DMS114 treated with DMSO at 0.1 percent for 48 hours (cell line): ENCODE measurements around the gene FHOD3.

ENCODE experiments used
- DNase-seq: peaks from one replicate; lab custom pipeline; 2025; ENCODE audit not compliant: unreplicated experiment; lab: John Stamatoyannopoulos, UW

Gene FHOD3

DNA sequence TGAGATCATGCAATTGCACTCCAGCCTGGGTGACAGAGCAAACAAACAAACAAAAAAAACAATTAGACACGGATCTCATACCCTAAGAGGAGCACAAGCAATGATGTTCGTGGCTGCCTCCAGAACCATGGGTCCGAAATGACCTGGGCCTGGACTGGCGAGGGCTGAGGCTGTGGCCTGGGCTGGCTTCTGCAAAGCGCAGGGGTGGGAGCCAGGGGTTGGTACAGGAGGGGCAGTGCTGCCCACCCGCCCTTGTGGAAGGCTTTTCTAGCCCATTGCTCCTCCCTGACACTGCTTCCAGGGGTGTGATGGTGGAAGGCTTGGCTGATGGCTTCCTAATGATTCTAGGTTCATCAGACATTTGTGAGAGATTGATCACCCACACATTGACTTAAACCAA lies 167.8 kb downstream of the FHOD3 start:
- DNase-seq, result no peak

DNA sequence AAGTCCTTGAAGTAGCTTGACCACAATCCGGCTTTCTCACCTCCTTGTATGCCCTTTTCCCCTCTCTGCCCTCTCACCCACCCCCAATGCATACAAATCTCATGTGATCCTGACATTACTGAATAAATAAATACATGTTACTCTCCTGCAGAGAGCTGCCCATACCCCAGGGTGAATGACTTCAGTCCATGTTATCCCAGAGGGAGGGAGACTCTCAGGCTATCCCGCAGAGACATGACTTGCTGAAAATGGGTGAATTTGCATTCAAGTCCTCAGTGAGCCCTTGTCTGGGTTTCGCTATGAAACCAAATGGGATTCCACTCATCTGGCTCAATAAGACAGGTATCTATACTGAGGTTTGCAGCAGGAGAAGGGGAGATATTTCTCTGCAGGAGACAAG lies 168.5 kb downstream of the FHOD3 start:
- DNase-seq, result no peak

DNA sequence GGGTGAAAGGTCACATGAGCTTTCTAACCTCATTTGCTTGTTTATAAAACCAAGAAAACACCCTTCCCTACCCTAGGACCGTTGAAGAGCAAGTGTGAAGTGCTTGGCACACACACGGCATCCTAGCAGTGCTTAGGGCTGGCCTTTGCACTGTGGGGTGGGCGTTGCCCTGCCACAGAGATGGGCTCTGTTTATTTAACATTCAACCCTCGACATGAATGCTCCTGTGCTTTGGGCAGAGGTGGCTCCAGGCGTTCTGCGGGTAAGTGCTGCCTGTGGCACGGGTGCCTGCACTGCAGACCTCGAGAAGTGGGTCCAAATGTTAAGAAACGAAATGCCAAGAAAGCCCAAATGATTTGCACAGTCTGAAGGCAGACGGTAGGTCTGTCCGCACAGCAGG lies 170.1 kb downstream of the FHOD3 start:
- no peak for DNase-seq

DNA sequence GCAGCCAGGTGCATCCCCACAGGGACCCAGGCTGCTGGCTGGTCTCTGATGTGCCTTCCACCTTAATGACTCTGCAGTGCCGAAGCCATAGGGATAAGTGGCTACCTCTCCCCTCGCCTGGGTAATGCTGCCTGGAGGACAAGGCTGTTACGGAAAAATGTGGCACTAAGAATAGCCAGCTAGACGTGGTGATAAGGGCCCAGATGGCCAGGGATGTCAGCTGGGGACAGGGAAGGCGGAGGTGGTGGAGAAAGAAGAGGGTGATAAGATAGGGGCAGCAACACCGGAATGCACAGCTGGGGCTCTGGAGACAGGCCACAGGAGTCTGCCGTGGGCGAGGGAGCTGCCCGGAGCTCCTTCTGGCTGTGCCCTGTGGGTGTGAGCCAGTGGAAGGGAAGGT lies 170.6 kb downstream of the FHOD3 start:
- no peak for DNase-seq

DNA sequence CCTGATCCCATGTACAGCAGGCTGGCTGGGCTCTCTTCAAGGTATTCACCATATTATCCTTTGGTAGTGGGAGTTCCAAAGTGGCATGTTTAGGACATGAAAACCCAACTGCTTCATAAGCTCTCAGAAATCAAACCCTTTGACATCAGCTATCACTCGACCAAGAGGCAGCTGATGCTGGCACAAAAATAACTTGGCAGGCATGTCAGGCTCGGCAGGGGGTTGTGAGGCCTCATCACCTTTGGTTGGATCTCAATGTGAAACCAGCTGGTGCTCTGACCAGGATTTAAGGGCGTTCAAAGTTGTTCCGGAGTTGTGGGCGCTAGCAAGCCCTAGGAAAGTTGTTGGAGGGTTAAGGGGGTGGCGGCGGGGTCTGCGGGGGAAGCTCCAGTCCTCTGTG lies 171.9 kb downstream of the FHOD3 start:
- DNase-seq, result no peak

DNA sequence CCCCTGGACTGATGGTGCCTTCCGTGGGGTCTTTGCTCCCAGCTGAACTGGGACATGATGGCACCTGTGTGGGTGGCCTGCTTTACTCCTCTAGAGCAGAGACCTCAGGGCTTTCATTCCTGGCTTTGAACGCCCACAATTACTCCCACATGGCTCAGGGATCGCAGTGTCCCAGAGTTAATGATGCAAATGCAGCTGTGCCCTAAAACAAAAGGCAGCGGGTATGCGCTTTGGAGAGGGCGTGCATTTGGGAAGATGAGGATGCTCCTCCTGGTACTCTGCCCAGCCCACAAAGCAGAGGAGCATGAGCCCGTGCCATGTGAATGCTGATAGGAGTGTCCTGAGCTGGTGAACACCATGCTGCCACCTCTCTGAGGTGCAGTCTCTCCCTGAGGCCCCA lies 173.4 kb downstream of the FHOD3 start:
- no peak for DNase-seq

DNA sequence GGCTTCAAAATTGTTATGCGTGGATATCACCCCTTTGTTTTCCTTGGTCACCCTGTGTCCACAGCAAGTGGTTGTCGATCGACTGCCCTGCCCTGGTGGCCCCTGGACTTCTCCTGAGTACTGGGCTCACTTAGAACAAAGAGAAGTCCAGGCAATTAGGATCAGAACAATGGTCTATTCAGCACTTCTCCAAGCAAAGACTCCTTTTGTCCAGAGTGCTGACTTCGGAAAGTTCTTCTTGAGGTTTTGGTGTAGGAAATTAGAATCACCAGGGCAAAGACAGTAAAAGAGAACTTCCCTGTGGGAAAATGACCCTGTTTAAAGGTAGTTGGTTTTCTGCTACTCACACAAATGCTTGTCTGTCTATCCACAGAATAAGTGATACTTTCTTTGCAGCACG lies 173.9 kb downstream of the FHOD3 start:
- no peak for DNase-seq

DNA sequence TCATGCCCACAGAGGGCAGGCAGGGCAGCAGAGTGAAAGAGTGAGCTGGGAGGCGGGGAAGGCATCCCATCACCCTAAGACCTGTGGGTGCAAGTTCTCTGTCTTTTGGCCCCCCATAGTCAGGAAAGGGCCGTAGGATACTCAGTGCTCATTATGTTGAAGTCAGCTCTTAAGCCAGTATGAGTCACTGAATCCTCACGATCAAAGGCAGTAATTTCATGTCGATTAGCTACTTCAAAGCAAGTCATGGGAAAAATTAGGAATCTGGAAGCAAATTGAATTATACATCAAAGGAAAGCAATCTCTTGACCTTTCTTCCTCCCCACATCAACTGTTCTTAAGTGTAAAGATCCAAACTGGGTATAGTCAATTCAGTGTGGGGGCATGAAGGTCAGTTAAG lies 178.9 kb downstream of the FHOD3 start:
- DNase-seq, result no peak

DNA sequence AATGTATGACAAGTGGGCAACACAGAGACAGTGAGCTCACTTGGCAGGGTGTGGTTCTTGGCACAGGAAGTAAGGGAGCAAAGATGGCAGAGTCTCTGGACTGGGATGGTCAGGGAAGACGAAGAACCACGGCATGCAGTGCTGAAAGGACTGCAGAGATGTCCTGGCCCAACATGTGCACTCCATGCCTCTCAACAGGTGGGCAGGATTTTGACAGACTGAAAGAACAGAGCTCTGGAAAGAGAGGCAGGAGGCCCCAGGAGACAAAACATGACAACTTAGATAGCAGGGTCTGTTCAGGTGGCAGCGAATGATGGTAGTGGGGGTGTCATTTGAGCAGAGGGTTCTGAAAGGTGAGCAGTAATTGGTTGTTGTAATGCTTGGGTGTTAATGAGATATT lies 180.3 kb downstream of the FHOD3 start:
- no peak for DNase-seq

DNA sequence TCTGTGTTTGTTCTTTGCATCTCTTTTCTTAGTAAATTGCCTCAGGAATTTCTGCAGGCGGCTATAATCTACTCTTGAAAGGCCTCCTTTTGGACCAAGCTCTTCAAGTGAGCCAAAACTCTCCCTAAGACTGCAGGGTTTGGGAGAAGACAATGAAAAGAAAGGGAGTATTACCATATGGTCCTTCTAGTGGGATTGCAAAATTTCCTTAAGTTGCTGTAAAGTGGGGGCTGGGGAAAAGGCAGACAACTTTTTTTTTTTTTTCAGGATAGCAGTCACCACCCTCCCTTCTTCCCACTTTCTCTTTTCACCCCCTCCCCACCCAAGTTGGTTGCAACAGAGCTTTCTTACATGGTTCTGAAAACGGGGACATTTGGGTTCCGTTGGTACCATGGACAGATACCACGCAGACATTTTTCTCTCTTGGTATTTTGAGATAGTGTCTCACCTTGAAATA lies 183.7 kb downstream of the FHOD3 start:
- DNase-seq, result no peak

DNA sequence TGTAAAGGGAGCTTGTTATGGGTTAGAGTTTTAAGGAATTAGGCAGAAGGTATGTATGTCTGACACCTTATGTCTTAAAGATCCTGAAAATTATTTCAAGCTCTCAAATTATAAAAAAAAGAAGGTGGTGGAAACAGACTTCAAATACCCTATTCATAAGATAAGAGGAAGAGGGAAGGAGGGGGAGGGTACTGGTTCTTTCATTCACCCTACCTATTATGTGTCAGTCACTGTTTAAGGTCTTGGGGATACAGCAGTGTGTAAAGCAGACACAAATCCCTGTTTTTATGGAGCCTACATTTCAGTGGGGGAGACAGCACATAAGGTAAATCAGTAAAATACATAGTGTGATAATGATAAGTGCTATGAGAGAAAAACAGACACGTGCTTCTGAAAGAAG lies 184.4 kb downstream of the FHOD3 start:
- DNase-seq, result no peak

DNA sequence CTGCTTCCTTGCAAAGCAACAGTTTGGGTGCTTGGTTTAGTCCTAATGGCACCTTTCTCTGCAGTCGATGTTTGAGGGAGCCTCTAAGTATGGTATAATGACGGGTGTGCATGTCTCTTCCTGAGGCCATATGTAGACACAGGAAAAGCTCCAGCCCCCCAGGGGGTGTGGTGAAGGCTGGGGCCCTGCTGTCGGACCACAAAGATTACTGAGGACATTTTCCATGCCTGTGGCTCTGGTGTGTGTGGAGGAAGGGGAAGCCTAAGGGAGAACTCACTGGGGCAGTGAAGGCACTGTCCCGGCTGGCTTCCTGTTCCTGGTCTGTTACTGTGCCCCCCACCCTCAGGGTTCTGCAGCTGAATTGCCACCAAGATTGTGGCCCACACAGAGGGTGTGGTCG lies 187.1 kb downstream of the FHOD3 start:
- DNase-seq, result no peak

DNA sequence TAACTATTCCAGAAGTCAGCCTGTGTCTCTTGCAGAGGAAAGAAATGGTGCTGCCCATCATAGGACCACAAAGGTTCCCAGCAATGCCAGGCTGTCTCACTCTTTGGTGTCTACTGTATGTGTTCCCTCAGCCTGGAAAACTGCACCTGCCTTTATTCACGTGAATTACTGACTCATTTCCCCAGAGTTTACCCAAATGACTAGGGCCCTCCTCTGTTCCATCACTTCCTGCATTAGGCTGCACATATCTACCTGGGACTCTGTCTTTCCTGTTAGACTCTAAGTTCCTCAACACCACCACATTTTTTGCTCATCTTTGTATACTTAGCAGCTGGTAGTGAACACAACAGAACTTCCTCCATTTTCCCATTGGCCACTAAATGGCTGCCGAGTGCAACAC lies 188.3 kb downstream of the FHOD3 start:
- no peak for DNase-seq

DNA sequence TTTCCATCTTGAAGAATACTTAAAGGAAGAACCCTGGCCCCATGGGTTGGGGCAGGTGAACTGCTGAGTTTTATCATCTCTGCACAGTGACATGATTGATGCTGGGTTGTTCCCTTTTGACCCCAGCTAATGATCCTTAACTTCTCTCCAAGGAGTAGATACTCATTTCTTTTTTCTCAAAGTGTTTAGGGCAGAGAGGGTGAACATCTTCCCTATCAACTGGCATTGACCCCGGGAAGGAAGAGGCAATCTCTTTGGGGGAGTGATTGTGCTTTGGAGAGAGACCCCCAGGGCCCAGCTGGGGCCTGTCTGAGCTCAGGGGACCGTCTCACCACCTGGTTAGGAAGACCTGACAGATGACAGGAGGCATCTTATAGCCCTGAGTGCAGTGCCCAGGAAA lies 190.6 kb downstream of the FHOD3 start:
- no peak for DNase-seq

DNA sequence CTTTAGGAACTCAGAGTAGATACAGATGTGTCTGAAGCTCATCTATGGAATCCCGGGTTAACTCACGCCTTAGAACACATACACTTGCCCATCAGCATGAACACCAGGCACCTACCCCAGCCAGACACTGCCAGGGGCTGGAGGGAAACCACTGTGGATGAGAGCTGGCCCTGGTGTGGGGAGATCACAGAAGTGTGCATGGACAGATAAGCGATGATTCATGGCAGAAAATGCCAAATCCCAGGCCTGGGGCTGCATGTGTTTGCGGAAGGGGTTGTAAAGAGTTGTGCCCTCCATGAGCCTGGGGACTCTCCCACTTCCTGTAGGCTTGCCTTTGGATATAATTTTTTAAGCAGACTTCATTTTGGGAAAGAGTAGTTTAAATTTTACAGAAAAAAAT lies 193.4 kb downstream of the FHOD3 start:
- no peak for DNase-seq

DNA sequence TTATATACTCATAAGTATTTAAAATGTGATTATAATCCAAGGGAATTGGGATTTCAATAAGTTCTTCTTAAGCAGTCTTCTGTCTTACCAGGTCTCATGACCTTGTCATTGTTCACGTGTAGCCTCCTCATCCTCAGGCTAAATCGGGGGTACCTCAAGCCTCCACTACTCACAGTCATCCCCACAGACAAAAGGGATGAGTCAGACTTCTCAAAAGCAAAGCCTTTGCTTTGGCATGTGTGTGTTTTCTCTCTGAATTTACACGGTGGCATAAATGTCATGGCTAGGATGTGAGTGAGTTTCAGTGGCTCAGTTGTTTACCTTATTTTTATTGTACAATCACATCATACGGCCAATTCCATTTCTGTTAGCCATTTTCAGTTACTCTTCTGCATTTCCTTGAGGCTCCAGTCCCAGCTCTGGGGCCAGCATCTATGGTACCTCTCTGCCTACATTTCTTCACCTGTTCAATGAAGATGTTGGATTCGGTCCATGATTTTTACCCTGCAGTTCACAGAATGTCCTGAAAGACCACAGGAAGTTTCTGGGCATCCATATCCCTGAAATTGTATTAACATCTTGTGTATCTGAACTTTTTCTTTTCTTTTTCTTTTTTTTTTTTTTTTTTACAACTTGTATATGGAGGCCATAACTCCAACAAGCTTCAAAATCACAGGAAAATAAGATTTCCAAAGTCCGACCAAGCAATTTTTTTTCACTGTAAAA lies 195.3 kb downstream of the FHOD3 start:
- DNase-seq, result no peak

DNA sequence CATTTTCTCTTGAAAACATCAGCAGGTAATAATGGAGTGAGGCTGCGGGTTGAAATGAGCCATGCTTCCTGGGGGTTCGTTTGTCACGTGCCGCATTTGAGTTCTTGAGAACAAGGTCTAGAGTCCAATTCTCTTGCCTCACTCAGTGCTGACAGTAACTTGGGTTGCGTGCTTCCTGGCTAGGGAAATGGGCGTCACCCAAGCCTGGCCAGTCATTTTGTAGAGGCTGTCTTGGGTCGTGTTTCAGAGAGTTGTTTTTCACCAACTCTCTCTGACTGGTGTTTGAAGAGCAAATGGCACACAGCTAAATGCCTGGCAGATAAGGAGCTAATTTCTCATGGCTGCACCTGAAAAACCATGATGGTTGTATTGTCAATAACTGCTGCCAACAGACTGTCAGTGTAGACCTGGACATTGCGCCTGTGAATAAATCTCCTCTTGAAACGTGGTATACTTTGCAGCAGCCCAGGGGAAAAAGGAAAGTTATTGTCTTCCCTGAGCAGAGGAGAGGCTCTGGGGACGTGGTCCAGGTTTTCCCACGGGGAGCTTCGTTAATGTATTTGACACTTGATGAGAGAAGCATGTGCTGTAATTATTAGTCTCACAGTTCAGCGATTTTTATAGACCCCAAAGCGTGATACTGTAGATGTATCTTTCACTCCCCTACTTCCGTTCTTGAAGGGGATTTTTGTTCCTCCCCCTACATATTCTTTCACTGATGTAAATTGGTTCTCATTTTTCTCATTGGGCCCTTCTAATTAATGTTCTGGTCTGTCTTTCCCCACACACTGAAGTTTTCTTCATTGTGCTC lies 196.0 kb downstream of the FHOD3 start:
- no peak for DNase-seq

DNA sequence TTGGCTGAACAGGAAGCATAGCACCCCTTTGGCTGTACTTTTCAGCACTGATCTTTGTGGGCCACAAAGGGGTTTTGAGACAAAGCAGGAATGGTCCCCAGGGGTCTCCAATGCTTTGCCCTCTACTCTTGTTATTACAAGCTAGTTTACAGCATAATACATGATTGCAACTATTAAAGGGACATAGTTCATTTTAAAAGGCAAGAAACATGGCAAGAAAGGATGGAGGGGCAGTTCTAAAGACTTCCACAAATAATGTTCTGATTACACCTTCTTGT lies 196.6 kb downstream of the FHOD3 start:
- no peak for DNase-seq

DNA sequence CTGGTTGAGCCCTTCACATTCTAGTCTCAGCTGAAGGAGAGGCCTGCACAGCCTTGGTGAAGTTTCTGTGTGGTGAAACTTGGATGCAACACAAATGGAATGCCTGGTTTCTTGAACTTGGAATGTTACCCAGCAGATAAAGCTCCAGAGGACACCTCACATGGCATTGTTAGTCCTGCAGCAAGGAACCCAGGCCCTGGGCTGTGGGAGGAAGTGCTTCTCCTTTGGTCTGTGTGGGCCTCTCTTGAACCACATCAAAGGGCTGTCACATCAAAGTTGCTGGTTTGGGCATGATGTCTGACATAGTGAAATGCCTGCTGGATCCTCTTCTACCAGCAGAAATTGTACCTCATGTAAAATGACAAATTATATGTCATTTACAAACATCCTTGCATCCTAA lies 198.5 kb downstream of the FHOD3 start:
- no peak for DNase-seq

DNA sequence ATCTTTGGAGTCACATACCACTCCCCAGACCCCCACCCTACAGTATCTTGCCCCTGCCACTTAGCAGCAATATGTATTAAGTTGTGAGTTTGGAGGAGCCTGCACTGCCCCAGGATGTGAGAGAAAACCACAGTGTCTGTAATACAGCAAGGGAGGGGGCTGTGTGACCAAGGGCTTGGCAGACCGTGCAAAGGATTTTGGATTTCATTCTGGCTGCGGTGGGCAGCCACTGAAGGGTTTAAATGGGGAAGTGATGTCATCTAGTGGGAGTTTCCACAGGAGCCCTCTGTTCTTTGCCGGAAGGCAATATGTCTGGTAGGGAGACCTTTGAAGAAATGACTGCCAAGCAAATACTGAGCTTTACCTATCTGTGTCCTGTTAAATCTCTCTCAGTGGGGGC lies 202.4 kb downstream of the FHOD3 start:
- no peak for DNase-seq

DNA sequence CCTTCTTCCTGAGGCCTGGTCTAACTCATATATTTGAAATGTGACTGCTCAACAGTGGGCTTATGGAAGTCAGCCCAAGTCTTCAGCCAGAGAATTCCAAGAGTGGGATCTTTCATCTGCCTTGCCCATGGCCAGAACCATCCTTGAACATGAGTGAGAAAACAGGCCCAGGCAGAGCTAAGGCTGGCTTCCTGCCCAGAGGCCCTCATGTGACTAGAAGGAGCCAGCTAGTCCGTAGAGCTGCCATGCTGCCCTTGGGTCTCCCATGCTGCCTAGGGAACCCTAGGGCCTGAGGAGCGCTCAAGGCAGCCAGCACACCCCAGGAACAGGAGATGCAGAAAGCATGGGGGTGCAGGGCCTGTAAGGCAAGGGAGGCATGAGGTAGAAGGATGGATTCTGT lies 203.6 kb downstream of the FHOD3 start:
- DNase-seq, result no peak

DNA sequence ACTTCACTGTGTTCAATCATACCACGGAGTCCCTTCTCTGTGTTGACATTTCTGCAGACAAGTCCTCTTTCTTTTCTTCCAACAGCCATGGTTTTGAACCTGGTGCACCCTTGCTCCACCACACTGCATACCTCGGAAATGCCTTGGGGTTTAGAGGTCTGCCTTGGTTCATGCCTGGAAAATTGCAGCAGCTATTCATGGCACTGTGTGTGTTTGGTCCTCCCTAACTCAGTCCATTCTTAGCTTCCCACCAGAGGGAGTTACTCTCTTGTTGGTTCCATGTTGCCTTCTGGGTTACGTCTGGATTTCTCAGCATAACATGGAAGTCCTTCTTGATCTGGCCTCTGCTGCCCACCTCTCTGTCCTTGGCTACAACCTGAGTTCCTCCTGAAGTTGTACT lies 206.0 kb downstream of the FHOD3 start:
- DNase-seq, result no peak

DNA sequence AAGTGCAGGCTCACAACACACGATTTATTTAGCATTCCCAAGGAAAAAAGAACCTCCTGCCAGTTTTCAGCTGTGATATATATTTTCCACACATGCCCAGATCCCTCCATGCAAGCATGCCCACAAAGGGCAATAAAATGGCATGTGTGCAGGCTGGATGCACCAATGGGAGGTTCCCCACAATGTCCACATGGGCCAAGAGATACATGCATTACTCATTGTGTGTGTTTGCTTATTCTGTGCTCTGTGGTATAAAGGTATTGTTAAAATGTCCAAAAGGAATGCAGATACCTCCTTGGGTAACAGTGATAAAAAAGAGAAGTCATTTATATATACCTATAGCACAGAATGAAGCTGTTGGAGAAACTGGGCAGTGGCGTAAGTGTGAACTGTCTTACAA lies 207.4 kb downstream of the FHOD3 start:
- DNase-seq, result no peak
